HK-2 (cell line): ENCODE measurements around the gene TLDC2.
"Not testable (repeated sequence)": the region's sequence is repeated elsewhere in the genome, so short reads cannot be mapped to it uniquely, and the experiment has no call there.

Experiments used
- DNase-seq: peaks from one replicate; pipeline ENCODE4 v3.0.0-alpha.2; 2018; ENCODE audit not compliant: unreplicated experiment

Gene TLDC2

DNA sequence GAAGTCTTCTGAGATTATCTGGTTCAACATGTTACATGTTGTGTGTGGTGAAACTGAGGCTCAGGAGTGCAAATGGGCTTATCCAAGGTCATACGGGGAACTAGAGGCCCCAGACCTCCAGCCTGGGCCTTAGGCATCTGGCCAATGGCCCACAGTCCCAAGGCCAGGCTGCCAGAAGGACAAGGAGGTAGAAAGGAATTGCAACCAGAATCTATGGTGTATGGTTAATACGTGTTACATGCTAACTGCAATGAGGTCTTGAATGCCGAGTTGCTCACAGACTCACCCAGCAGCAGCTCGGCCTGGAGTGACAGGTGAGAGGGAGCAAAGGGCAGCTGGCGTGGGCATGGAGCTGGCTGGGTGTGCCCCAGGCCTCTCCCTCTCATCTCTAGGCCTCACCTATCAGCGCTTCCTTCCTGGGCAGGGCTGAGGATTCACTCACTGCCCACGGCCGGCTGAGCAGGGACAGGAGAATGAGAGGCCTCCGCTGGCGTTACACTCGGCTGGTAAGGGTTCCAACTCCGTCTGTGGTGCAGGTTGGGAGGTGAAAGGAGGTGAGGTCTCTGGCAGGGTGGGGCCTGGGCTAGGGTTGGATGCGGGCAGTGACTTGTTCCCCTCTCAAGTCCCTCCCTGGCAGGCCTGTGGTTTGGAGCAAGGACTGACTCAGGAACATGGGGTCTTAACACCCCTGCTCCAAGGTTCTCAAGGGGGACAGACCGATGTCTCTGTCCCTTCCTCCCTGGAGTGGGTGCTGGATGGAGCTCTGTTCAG lies at the start of gene TLDC2:
TLDC2 (plus strand) TSS at position 437 of the 771 bp plus-strand sequence; CDS start at position 474, 37 bp downstream.
- DNase-seq: peak; percentile 77

DNA sequence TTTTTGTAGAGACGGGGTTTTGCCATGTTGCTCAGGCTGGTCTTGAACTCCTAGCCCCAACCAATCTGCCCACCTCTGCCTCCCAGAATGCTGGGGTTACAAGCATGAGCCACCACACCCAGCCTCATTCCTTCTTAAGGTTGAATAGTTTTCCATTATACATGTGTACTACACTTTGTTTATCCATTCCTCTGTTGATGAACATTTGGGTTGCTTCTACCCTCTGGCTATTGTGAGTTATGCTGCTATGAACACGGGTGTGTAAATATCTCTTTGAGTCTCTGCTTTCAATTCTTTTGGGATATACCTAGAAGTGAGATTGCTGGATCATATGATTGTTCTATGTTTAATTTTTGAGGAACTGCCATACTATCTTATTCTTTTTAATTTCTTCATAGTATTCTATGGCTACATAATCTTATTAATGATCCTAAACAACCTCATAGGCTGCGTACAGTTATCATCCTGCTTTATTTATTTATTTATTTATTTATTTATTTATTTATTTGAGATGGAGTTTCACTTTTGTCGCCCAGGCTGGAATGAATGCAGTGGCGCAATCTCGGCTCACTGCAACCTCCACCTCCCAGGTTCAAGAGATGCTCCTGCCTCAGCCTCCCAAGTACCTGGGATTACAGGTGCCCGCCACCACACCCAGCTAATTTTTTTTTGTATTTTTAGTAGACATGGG lies 49.2 kb upstream of the TLDC2 start:
- no peak for DNase-seq

DNA sequence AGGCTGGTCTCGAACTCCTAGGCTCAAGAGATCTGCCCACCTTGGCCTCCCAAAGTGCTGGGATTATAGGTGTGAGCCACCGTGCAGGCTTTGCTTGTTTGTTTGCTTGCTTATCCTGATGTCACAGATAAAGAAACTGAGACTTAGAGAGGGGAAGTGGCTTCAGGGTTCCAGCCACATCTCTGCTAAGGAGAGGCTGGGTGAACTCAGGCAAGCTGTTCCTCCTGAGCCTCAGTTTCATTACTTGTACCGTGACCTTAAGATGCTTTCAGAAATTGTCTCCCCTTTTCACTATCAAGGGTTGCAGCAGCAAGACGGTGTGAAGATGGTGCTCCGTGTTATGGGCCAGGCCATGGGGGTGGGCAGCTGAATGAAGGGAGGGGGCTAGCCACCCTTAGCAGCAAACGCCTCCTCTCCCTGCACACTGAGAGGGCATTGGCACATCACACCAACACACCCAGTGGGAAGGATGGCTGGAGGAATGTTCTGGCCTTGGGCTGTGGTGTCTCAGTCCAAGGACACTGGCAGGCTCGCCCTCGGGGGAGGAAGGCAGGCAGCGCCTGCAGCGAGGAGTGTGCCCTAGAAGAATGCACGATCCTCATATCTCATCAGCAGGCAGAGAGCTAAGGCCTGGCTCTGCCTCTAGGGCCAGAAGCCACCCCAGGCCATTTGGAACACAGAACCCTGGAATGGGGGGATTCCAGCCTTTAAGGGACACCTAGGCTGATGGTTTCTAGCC lies 48.2 kb upstream of the TLDC2 start:
- no peak for DNase-seq

GRCh38 chr20:36830791-36831691 lies 44.9 kb upstream of the TLDC2 start:
- no peak for DNase-seq

GRCh38 chr20:36832791-36833190 lies 43.1 kb upstream of the TLDC2 start:
- no peak for DNase-seq

DNA sequence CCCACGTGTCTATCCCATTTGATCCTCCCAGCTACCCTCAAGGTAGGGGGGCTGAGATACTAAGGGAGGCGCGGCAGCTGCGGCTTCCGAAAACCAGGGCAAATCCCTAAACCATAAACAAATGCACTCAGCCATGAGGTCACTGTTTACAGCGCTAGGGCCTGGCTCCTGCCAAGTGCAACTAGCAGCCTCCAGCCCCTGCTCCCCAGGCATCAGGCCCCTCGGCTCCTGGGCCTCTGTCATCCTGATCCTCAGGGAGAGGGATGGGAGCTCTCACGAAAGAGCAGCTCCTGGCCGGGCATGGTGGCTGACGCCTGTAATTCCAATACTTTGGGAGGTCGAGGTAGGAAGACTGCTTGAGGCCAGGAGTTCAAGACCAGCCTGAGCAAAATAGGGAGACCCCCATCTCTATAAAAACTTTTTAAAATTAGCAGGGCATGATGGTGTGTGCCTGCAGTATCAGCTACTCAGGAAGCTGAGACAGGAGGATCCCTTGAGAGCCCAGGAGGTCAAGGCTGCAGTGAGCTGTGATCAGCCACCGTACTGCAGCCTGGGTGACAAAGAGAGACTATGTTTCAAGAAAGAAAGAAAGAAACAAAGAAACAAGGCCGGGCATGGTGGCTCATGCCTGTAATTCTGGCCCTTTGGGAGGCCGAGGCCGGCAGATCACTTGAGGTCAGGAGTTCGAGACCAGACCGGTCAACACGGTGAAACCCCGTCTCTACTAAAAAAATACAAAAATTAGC lies 42.5 kb upstream of the TLDC2 start:
- no peak for DNase-seq

DNA sequence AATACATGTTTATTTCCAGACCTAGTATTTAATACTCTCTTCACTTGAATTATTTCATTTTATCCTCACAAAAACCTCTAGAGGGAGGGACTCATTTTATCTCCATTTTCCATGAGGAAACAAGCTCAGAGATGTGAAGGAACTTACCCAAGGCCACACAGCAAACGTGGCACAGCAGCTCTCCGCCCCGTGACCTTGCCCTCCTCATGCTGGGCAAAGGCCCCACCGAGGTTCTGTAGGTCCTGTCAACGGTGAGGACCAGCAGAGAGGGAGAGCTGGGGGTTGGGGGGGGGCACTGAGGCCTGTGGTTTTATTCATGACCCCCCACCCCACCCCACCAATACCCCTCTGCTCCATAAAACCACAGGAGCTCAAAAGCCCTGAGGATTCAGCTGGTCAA lies 40.9 kb upstream of the TLDC2 start:
- DNase-seq: no peak

GRCh38 chr20:36835453-36836198 lies 40.3 kb upstream of the TLDC2 start:
- DNase-seq: peak; percentile 96

- DNase-seq: peak; percentile 64
Observed at GRCh38 chr20:36836591-36837269, 39.2 kb upstream of the TLDC2 start.

- not testable (repeated sequence) for DNase-seq
Observed at GRCh38 chr20:36838376-36838775, 37.6 kb upstream of the TLDC2 start.

DNA sequence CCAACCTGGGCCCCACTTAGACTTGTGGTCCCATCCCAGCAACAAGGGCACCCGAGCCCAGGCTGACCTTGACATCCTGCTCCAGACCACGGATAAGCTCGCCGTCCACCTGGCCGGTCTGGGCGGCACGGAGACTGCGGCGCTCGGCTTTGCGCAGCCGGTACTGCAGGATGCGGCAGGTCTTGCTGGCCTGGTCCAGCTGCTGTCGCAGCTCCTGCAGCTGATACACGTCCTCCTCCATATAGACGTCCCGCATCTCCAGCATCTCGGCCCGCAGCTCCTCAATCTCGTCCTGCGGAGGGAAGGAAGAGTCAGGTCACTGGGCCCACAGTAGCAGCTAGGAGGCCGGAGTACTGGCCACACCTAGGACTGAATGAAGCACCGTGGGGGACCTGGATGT lies 36.8 kb upstream of the TLDC2 start:
- DNase-seq: no peak

GRCh38 chr20:36841030-36841429 lies 34.9 kb upstream of the TLDC2 start:
- DNase-seq: not testable (repeated sequence)

- no peak for DNase-seq
Observed at GRCh38 chr20:36845288-36845971, 30.5 kb upstream of the TLDC2 start.

GRCh38 chr20:36847009-36847709 lies 28.8 kb upstream of the TLDC2 start:
- no peak for DNase-seq

GRCh38 chr20:36847710-36848040 lies 28.3 kb upstream of the TLDC2 start:
- no peak for DNase-seq

GRCh38 chr20:36848078-36848660 lies 27.8 kb upstream of the TLDC2 start:
- DNase-seq: peak; percentile 60

GRCh38 chr20:36848677-36849076 lies 27.3 kb upstream of the TLDC2 start:
- DNase-seq: no peak
